WTC11 (cell line): ENCODE data around the gene MARCHF4. TPM values are rescaled to one million over a fixed set of nuclear protein-coding genes. Genes with fewer than 3 reads are reported as not detected.

Experiments used
- ATF6 ChIP-seq: sonication (generic); formaldehyde crosslinking; IDR thresholded peaks from 2 replicates; pipeline ENCODE4 v1.8.1; 2023; ENCODE audit warnings: mild to moderate bottlenecking, missing genetic modification reagents
- EMX1 ChIP-seq: fragments of 250-450 bp; sonication (Bioruptor Pico); IDR thresholded peaks from 2 replicates; pipeline ENCODE4 v1.8.0; 2021; ENCODE audit warnings: mild to moderate bottlenecking
- ESRRA ChIP-seq: sonication (generic); formaldehyde crosslinking; IDR thresholded peaks from 2 replicates; pipeline ENCODE4 v1.8.1; 2022; ENCODE audit warnings: mild to moderate bottlenecking, missing genetic modification reagents, borderline replicate concordance
- ETV6 ChIP-seq: sonication (generic); formaldehyde crosslinking; IDR thresholded peaks from 2 replicates; pipeline ENCODE4 v1.8.1; 2022; ENCODE audit warnings: mild to moderate bottlenecking, missing genetic modification reagents
- FOXJ3 ChIP-seq: sonication (generic); formaldehyde crosslinking; IDR thresholded peaks from 2 replicates; pipeline ENCODE4 v1.9.0; 2021; ENCODE audit warnings: missing genetic modification reagents, mild to moderate bottlenecking, borderline replicate concordance
- FOXK1 ChIP-seq: sonication (generic); formaldehyde crosslinking; IDR thresholded peaks from 2 replicates; pipeline ENCODE4 v1.8.0; 2022; ENCODE audit warnings: mild to moderate bottlenecking, moderate library complexity, missing genetic modification reagents
- GABPB1 ChIP-seq: sonication (generic); formaldehyde crosslinking; IDR thresholded peaks from 2 replicates; pipeline ENCODE4 v1.8.1; 2023; ENCODE audit warnings: mild to moderate bottlenecking, missing genetic modification reagents
- MAX ChIP-seq: sonication (generic); formaldehyde crosslinking; IDR thresholded peaks from 2 replicates; pipeline ENCODE4 v1.8.0; 2022; ENCODE audit warnings: mild to moderate bottlenecking, missing genetic modification reagents
- MYBL2 ChIP-seq: sonication (generic); formaldehyde crosslinking; IDR thresholded peaks from 2 replicates; pipeline ENCODE4 v1.8.1; 2023; ENCODE audit warnings: mild to moderate bottlenecking, moderate library complexity, missing genetic modification reagents
- NFYB ChIP-seq: sonication (generic); formaldehyde crosslinking; conservative IDR thresholded peaks from 2 replicates; pipeline ENCODE4 v1.8.0; 2022; ENCODE audit warnings: low read depth, missing genetic modification reagents
- NR2C2 ChIP-seq: sonication (generic); formaldehyde crosslinking; IDR thresholded peaks from 2 replicates; pipeline ENCODE4 v1.8.0; 2022; ENCODE audit warnings: mild to moderate bottlenecking, missing genetic modification reagents
- NR3C1 ChIP-seq: sonication (generic); formaldehyde crosslinking; conservative IDR thresholded peaks from 2 replicates; pipeline ENCODE4 v1.8.1; 2023; ENCODE audit warnings: low read depth, mild to moderate bottlenecking, missing genetic modification reagents
- SMAD3 ChIP-seq: sonication (generic); formaldehyde crosslinking; IDR thresholded peaks from 2 replicates; pipeline ENCODE4 v1.8.0; 2022; ENCODE audit warnings: missing genetic modification reagents, mild to moderate bottlenecking, borderline replicate concordance
- SMAD4 ChIP-seq: sonication (generic); formaldehyde crosslinking; IDR thresholded peaks from 2 replicates; pipeline ENCODE4 v1.8.0; 2022; ENCODE audit warnings: mild to moderate bottlenecking, missing genetic modification reagents
- SOX15 ChIP-seq: fragments of 250-450 bp; sonication (Bioruptor Pico); IDR thresholded peaks from 2 replicates; pipeline ENCODE4 v1.9.0; 2021; ENCODE audit warnings: mild to moderate bottlenecking
- TEAD4 ChIP-seq: sonication (generic); formaldehyde crosslinking; IDR thresholded peaks from 2 replicates; pipeline ENCODE4 v1.8.0; 2022; ENCODE audit warnings: mild to moderate bottlenecking, missing genetic modification reagents
- ZNF219 ChIP-seq: sonication (generic); formaldehyde crosslinking; IDR thresholded peaks from 2 replicates; pipeline ENCODE4 v1.8.0; 2023; ENCODE audit warnings: missing genetic modification reagents, mild to moderate bottlenecking, borderline replicate concordance
- ZNF317 ChIP-seq: sonication (generic); formaldehyde crosslinking; IDR thresholded peaks from 2 replicates; pipeline ENCODE4 v1.8.1; 2023; ENCODE audit warnings: low read depth, mild to moderate bottlenecking, moderate library complexity, missing genetic modification reagents, borderline replicate concordance
- total RNA-seq: library from RNA; stranded (reverse); gene quantifications from 3 replicates; pipeline ENCODE4 v1.2.3, GENCODE V29; 2021
- TF ChIP-seq, protein P1 (sequence below): sonication (generic); formaldehyde crosslinking; IDR thresholded peaks from 2 replicates; pipeline ENCODE4 v1.8.0; 2022; ENCODE audit warnings: mild to moderate bottlenecking, missing genetic modification reagents
- TF ChIP-seq, protein P2 (sequence below): sonication (generic); formaldehyde crosslinking; IDR thresholded peaks from 2 replicates; pipeline ENCODE4 v1.8.1; 2022; ENCODE audit warnings: mild to moderate bottlenecking, moderate library complexity, missing genetic modification reagents
- TF ChIP-seq, protein P3 (sequence below): sonication (generic); formaldehyde crosslinking; IDR thresholded peaks from 2 replicates; pipeline ENCODE4 v1.8.1; 2023; ENCODE audit warnings: mild to moderate bottlenecking, missing genetic modification reagents
- TF ChIP-seq, protein P4 (sequence below): sonication (generic); formaldehyde crosslinking; IDR thresholded peaks from 2 replicates; pipeline ENCODE4 v1.8.1; 2023; ENCODE audit warnings: mild to moderate bottlenecking, missing genetic modification reagents, borderline replicate concordance
- TF ChIP-seq, protein P5 (sequence below): sonication (generic); formaldehyde crosslinking; IDR thresholded peaks from 2 replicates; pipeline ENCODE4 v1.8.0; 2023; ENCODE audit warnings: mild to moderate bottlenecking, missing genetic modification reagents
- TF ChIP-seq, protein P6 (sequence below): sonication (generic); formaldehyde crosslinking; IDR thresholded peaks from 2 replicates; pipeline ENCODE4 v1.8.0; 2023; ENCODE audit warnings: missing genetic modification reagents
- TF ChIP-seq, protein P7 (sequence below): sonication (generic); formaldehyde crosslinking; conservative IDR thresholded peaks from 2 replicates; pipeline ENCODE4 v1.8.1; 2022; ENCODE audit warnings: mild to moderate bottlenecking, missing genetic modification reagents

The MARCHF4 gene
- total RNA-seq, 1 experiment from 2014 or later, result 2.6 TPM

DNA sequence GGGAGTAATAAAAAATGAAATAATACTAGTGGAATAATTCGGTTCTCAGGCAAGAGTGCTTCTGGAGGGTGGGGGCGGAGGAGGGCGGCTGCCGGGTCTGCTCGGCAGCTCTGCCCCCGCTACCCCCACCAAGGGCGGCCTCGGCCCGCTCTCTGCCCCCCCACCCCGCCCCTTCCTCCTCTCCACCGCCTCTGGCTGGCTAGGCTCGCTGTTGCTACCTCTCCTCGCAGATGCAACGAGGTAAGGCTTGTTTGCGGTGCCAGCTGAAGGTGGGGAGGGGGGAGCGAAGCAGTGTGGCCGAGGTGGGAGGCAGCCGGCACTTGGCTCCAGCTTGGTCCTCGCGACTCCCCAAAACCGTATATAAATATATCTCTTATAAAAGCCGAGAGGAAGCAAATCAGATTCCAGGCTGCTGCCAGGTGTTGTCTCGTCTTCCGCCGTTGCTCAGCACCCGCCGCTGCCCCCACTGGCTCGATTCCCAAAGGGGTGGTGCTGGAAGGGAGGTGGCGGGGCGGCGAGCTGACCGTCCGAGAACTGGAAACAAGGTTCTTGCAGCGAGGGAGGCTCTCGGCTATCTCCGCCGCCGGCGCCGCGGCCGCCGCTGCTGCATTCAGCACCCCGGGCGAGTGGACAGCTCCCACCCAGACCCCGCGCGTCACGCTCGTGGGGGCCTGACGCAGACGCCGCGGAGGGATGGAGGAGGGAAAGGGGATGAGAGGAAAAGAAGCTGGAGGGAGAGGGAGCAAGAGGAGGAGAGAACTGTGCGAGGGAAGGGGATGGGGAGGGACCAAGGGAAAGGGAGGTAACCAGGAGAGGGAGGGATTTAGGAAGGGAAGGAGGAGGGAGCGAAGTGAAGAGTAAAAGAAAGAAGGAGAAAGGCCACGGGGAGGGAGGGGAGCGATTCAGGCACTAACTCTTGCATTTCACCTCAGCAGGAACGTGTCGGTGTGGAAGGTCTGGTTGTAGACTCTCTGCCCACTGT lies at the start of gene MARCHF4 (continued):
- TF ChIP-seq NFYB (CRISPR knock-in tag) (peak; percentile 39; the same call in 1 of the 2 replicates), NR2C2 (CRISPR knock-in tag) (peak; percentile 75), SMAD4 (CRISPR knock-in tag) (peak; percentile 96), ATF6 (CRISPR knock-in tag) (no peak), TEAD4 (CRISPR knock-in tag) (peak; percentile 97), ZNF317 (peak; percentile 68; the same call in 1 of the 2 replicates), FOXJ3 (CRISPR knock-in tag) (no peak), GABPB1 (peak; percentile 79), ETV6 (peak; percentile 87), SOX15 (CRISPR knock-in tag) (no peak), NR3C1 (CRISPR knock-in tag) (0 out of 2 replicates have a peak, but pooled peaks have one; percentile 40), SMAD3 (CRISPR knock-in tag) (peak; percentile 93), ESRRA (CRISPR knock-in tag) (peak; percentile 97), ZNF219 (CRISPR knock-in tag) (peak; percentile 98), MAX (peak; percentile 84), EMX1 (CRISPR knock-in tag) (no peak), FOXK1 (CRISPR knock-in tag) (peak; percentile 98), MYBL2 (peak; percentile 96)
- TF ChIP-seq, protein P1, sequence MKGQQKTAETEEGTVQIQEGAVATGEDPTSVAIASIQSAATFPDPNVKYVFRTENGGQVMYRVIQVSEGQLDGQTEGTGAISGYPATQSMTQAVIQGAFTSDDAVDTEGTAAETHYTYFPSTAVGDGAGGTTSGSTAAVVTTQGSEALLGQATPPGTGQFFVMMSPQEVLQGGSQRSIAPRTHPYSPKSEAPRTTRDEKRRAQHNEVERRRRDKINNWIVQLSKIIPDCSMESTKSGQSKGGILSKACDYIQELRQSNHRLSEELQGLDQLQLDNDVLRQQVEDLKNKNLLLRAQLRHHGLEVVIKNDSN (CRISPR knock-in tag), result peak; percentile 87
- TF ChIP-seq, protein P2, sequence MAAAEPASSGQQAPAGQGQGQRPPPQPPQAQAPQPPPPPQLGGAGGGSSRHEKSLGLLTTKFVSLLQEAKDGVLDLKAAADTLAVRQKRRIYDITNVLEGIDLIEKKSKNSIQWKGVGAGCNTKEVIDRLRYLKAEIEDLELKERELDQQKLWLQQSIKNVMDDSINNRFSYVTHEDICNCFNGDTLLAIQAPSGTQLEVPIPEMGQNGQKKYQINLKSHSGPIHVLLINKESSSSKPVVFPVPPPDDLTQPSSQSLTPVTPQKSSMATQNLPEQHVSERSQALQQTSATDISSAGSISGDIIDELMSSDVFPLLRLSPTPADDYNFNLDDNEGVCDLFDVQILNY, result peak; percentile 80; the same call in 1 of the 2 replicates
- TF ChIP-seq, protein P3, sequence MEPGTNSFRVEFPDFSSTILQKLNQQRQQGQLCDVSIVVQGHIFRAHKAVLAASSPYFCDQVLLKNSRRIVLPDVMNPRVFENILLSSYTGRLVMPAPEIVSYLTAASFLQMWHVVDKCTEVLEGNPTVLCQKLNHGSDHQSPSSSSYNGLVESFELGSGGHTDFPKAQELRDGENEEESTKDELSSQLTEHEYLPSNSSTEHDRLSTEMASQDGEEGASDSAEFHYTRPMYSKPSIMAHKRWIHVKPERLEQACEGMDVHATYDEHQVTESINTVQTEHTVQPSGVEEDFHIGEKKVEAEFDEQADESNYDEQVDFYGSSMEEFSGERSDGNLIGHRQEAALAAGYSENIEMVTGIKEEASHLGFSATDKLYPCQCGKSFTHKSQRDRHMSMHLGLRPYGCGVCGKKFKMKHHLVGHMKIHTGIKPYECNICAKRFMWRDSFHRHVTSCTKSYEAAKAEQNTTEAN, result peak; percentile 98
- TF ChIP-seq, protein P4, sequence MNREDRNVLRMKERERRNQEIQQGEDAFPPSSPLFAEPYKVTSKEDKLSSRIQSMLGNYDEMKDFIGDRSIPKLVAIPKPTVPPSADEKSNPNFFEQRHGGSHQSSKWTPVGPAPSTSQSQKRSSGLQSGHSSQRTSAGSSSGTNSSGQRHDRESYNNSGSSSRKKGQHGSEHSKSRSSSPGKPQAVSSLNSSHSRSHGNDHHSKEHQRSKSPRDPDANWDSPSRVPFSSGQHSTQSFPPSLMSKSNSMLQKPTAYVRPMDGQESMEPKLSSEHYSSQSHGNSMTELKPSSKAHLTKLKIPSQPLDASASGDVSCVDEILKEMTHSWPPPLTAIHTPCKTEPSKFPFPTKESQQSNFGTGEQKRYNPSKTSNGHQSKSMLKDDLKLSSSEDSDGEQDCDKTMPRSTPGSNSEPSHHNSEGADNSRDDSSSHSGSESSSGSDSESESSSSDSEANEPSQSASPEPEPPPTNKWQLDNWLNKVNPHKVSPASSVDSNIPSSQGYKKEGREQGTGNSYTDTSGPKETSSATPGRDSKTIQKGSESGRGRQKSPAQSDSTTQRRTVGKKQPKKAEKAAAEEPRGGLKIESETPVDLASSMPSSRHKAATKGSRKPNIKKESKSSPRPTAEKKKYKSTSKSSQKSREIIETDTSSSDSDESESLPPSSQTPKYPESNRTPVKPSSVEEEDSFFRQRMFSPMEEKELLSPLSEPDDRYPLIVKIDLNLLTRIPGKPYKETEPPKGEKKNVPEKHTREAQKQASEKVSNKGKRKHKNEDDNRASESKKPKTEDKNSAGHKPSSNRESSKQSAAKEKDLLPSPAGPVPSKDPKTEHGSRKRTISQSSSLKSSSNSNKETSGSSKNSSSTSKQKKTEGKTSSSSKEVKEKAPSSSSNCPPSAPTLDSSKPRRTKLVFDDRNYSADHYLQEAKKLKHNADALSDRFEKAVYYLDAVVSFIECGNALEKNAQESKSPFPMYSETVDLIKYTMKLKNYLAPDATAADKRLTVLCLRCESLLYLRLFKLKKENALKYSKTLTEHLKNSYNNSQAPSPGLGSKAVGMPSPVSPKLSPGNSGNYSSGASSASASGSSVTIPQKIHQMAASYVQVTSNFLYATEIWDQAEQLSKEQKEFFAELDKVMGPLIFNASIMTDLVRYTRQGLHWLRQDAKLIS (CRISPR knock-in tag), result peak; percentile 92; the same call in 1 of the 2 replicates
- TF ChIP-seq, protein P5, sequence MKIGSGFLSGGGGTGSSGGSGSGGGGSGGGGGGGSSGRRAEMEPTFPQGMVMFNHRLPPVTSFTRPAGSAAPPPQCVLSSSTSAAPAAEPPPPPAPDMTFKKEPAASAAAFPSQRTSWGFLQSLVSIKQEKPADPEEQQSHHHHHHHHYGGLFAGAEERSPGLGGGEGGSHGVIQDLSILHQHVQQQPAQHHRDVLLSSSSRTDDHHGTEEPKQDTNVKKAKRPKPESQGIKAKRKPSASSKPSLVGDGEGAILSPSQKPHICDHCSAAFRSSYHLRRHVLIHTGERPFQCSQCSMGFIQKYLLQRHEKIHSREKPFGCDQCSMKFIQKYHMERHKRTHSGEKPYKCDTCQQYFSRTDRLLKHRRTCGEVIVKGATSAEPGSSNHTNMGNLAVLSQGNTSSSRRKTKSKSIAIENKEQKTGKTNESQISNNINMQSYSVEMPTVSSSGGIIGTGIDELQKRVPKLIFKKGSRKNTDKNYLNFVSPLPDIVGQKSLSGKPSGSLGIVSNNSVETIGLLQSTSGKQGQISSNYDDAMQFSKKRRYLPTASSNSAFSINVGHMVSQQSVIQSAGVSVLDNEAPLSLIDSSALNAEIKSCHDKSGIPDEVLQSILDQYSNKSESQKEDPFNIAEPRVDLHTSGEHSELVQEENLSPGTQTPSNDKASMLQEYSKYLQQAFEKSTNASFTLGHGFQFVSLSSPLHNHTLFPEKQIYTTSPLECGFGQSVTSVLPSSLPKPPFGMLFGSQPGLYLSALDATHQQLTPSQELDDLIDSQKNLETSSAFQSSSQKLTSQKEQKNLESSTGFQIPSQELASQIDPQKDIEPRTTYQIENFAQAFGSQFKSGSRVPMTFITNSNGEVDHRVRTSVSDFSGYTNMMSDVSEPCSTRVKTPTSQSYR (CRISPR knock-in tag), result peak; percentile 97
- TF ChIP-seq, protein P6, sequence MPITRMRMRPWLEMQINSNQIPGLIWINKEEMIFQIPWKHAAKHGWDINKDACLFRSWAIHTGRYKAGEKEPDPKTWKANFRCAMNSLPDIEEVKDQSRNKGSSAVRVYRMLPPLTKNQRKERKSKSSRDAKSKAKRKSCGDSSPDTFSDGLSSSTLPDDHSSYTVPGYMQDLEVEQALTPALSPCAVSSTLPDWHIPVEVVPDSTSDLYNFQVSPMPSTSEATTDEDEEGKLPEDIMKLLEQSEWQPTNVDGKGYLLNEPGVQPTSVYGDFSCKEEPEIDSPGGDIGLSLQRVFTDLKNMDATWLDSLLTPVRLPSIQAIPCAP (CRISPR knock-in tag), result peak; percentile 90
- TF ChIP-seq, protein P7, sequence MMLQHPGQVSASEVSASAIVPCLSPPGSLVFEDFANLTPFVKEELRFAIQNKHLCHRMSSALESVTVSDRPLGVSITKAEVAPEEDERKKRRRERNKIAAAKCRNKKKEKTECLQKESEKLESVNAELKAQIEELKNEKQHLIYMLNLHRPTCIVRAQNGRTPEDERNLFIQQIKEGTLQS (CRISPR knock-in tag), result peak; percentile 78; the same call in 1 of the 2 replicates
